ENCODE results near the gene OBSCN.

The OBSCN gene

DNA sequence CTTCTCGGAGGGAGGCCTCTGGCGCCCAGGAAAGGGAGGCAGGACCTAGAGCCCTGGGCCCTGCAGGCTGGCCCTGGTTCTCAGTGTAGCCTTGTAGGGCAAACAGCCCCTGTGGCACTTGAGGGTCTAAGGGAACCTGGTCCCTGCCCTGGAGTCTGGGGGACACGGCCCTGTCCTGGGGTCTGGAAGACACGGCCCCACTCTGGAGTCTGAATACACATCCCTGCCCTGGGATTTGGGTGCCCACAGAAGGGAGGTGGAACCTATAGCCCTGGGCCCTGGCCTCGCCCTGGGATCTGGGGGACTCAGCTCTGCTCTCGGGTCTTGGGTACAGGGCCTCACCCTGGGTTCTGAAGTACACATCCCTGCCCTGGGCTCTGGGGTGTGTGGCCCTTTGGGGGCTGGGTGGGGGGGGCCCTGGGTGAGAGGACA, 97.9 kb downstream of the OBSCN start:
- TF ChIP-seq, protein P1, sequence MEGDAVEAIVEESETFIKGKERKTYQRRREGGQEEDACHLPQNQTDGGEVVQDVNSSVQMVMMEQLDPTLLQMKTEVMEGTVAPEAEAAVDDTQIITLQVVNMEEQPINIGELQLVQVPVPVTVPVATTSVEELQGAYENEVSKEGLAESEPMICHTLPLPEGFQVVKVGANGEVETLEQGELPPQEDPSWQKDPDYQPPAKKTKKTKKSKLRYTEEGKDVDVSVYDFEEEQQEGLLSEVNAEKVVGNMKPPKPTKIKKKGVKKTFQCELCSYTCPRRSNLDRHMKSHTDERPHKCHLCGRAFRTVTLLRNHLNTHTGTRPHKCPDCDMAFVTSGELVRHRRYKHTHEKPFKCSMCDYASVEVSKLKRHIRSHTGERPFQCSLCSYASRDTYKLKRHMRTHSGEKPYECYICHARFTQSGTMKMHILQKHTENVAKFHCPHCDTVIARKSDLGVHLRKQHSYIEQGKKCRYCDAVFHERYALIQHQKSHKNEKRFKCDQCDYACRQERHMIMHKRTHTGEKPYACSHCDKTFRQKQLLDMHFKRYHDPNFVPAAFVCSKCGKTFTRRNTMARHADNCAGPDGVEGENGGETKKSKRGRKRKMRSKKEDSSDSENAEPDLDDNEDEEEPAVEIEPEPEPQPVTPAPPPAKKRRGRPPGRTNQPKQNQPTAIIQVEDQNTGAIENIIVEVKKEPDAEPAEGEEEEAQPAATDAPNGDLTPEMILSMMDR (IDR thresholded peaks at IDR 0.05; ENCODE audit: insufficient read depth, low read depth, low read length, missing control alignments): no peak
- DNase-seq (ENCODE audit: low read depth): no peak
- no peak overlapping the region for H3K4me3 ChIP-seq (ENCODE audit: low read depth, low read length)

DNA sequence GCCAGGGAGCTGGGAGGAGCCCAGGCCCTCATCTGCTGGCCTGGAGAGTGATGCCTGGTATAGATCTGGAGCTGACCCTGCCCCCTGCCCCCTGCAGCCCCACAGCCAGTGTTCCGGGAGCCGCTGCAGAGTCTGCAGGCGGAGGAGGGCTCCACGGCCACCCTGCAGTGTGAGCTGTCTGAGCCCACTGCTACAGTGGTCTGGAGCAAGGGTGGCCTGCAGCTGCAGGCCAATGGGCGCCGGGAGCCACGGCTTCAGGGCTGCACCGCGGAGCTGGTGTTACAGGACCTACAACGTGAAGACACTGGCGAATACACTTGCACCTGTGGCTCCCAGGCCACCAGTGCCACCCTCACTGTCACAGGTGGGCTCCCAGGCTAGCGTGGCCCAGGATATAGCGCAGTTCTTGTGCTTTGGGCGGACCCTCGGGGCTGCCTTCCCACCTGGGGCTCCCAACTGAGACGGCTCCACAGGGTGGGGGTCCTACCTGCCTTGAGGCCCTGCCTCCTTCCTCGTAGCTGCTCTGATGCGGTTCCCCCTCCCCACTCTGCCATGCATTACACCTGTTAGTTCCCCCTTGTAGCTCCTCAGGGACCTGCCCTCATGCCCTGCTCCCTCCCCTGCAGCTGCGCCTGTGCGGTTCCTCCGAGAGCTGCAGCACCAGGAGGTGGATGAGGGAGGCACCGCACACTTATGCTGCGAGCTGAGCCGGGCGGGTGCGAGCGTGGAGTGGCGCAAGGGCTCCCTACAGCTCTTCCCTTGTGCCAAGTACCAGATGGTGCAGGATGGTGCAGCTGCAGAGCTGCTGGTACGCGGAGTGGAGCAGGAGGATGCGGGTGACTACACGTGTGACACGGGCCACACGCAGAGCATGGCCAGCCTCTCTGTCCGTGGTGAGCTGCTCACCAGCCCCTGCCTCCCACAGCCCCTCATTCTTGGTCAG, 98.7 kb downstream of the OBSCN start:
- no peak overlapping the region for H3K4me3 ChIP-seq (ENCODE audit: low read depth, low read length)
- DNase-seq (ENCODE audit: low read depth): no peak
- TF ChIP-seq, protein P1 (IDR thresholded peaks at IDR 0.05; ENCODE audit: insufficient read depth, low read depth, low read length, missing control alignments): no peak

DNA sequence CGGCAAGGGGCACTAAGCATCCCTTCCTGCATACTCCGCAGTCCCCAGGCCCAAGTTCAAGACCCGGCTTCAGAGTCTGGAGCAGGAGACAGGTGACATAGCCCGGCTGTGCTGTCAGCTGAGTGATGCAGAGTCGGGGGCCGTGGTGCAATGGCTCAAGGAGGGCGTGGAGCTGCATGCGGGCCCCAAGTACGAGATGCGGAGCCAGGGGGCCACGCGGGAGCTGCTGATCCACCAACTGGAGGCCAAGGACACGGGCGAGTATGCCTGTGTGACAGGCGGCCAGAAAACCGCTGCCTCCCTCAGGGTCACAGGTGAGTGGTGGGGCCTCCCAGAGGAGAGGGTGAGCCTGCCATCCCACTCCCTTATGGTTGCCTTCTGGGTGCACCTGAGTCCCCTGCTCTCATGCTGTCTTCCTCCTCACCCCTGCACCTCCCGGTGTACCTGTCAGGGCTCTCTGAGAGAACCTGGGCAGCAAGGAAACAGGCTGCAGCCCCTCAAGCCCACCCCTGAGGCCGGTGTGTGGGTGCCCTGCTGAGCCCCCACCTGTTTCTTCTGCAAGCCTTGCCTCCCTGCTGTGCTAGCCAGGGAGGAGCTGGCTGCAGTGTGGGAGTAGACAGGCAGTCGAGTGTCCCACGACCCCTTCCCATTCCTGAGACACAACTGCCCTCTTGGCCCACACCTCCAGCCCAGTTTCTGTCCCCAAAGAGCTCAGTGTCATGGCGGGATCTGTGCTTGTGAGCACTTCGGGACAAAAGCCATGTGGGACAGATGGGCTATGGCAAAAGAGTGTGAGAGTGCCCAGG, 99.6 kb downstream of the OBSCN start:
- DNase-seq (ENCODE audit: low read depth): no peak
- no peak overlapping the region for H3K4me3 ChIP-seq (ENCODE audit: low read depth, low read length)
- TF ChIP-seq, protein P1 (IDR thresholded peaks at IDR 0.05; ENCODE audit: insufficient read depth, low read depth, low read length, missing control alignments): no peak

GRCh38 chr1:228308085-228308601, 100.3 kb downstream of the OBSCN start:
- TF ChIP-seq, protein P1 (IDR thresholded peaks at IDR 0.05; ENCODE audit: insufficient read depth, low read depth, low read length, missing control alignments): no peak
- H3K4me3 ChIP-seq (ENCODE audit: low read depth, low read length): no peak overlapping the region
- no peak for DNase-seq (ENCODE audit: low read depth)

DNA sequence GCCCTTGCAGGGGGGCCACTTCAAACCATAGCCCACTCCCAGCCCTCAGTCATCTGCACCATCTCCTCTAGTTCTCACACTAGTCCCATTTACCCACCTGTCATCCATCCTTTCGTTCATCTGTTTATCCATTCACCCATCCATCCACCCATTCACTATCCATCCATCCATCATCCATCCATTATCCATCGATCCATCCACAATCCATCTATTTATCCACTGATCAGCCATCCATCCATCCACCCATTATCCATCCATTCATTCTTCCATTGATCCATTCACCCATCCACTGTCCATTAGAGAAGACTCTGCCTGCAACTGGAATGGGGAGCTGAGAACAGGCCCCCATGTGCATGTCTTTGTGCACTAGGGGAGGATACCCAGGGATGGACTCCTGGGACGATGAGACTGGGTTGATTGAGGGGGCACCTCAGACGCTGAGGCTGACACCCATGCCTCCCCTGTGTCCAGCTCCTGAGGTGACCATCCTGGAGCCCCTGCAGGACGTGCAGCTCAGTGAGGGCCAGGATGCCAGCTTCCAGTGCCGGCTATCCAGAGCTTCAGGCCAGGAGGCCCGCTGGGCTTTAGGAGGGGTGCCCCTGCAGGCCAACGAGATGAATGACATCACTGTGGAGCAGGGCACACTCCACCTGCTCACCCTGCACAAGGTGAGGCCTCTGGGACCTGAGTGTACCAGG, 100.9 kb downstream of the OBSCN start:
- no peak for DNase-seq (ENCODE audit: low read depth)
- TF ChIP-seq, protein P1 (IDR thresholded peaks at IDR 0.05; ENCODE audit: insufficient read depth, low read depth, low read length, missing control alignments): peak; percentile 13
- H3K4me3 ChIP-seq (ENCODE audit: low read depth, low read length): no peak overlapping the region

DNA sequence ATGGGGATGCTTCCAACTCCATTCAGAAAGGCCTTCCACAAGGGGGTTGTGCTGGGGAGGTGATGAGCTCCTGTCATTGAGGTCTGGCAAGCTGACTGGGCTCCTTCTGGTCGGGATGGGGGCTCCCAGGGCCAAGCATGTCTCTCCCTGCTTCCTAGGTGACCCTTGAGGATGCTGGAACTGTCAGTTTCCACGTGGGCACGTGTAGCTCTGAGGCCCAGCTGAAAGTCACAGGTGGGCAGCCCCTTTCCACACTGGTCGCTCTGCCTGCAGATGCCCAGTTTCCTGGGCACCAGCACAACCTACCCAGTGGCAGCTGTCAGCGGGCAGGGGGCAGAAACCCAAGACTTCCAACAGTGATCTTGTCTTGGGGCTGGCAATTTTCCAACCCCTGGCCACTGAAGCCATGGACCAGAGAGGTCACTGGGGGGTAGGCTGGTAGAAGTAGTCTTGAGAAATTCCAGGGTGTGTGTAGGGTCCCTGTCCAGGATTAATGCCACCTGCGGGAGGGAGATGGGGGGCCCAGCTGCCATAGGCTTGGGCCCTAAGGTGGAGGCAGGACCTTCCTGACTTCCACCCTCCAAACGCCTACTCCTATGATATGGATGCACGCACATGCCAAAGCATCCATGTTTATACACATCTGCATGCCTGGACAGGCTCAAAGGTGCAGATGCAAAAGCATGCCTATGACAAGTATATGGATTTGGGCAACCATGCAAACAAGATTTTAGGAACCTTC, 101.7 kb downstream of the OBSCN start:
- TF ChIP-seq, protein P1 (IDR thresholded peaks at IDR 0.05; ENCODE audit: insufficient read depth, low read depth, low read length, missing control alignments): no peak
- DNase-seq (ENCODE audit: low read depth): no peak
- H3K4me3 ChIP-seq (ENCODE audit: low read depth, low read length): no peak overlapping the region

Measured in GM12865 (cell line).